H1 (cell line): Measurements from ENCODE around the gene TTLL1. TPM values are rescaled to one million over a fixed set of nuclear protein-coding genes. Genes with fewer than 3 reads are reported as not detected.

Experiments
- CTCF ChIA-PET: fragments of 300-600 bp; sonication (Branson Sonifier 250); formaldehyde crosslinking; loops from one replicate; lab custom pipeline; 2021; ENCODE audit not compliant: partially characterized antibody; lab: Charles Lee
- POLR2A ChIA-PET: fragments of 300-600 bp; sonication (Branson Sonifier 250); formaldehyde crosslinking; loops from one replicate; lab custom pipeline; 2021; ENCODE audit warnings: inconsistent platforms; ENCODE audit not compliant: partially characterized antibody; lab: Charles Lee
- DNase-seq, 2 experiments: peaks; one replicate each; pipeline versions ENCODE4 v3.0.0 to v3.0.0-alpha.2; 2010 to 2022; ENCODE audit warnings: low spot score in 2 of 2, low read depth in 1 of 2, mixed read lengths in 1 of 2
- FAIRE-seq: peaks from 2 replicates; lab custom pipeline; 2011; peaks lifted over from hg19 to GRCh38; lab: Jason Lieb, UNC
- H2AFZ ChIP-seq: 2 replicates; pipeline ENCODE4 v1.8.1; 2012; ENCODE audit warnings: low read length, inconsistent platforms
- H2AK5ac ChIP-seq: 2 replicates; pipeline ENCODE4 v1.6.1; 2013; ENCODE audit warnings: low read depth, low read length
- H2BK120ac ChIP-seq: replicated peaks from 2 replicates; pipeline ENCODE3; 2013; ENCODE audit warnings: low read depth, low read length, inconsistent platforms
- H2BK12ac ChIP-seq: 2 replicates; pipeline ENCODE4 v1.6.1; 2013; ENCODE audit warnings: low read depth, low read length
- H2BK15ac ChIP-seq: 2 replicates; pipeline ENCODE4 v1.6.1; 2013; ENCODE audit warnings: low read length
- H2BK20ac ChIP-seq: 2 replicates; pipeline ENCODE4 v1.6.1; 2013; ENCODE audit warnings: low read length
- H2BK5ac ChIP-seq: 2 replicates; pipeline ENCODE4 v1.6.1; 2013; ENCODE audit warnings: low read depth, low read length
- H3K14ac ChIP-seq: 2 replicates; pipeline ENCODE4 v1.6.1; 2013; ENCODE audit warnings: inconsistent platforms; ENCODE audit not compliant: insufficient read length
- H3K18ac ChIP-seq: 2 replicates; pipeline ENCODE4 v1.6.1; 2013; ENCODE audit warnings: low read length; ENCODE audit errors: extremely low read depth
- H3K23ac ChIP-seq: 2 replicates; pipeline ENCODE4 v1.6.1; 2013; ENCODE audit warnings: inconsistent platforms; ENCODE audit not compliant: insufficient read length
- H3K23me2 ChIP-seq: 2 replicates; pipeline ENCODE4 v1.6.1; 2013; ENCODE audit warnings: low read depth, low read length
- H3K27ac ChIP-seq: 2 replicates; pipeline ENCODE4 v1.6.1; 2011; ENCODE audit warnings: low read depth, low read length, inconsistent platforms
- H3K27me3 ChIP-seq, 4 experiments: replicated peaks in 1 of 4; 1 replicate in 1 of 4; 2 replicates in 3 of 4; pipeline versions ENCODE4 v1.6.1 to v1.8.1; 2011 to 2013; ENCODE audit warnings: low read length in 3 of 4, mild to moderate bottlenecking in 3 of 4, inconsistent platforms in 2 of 4, mixed read lengths in 2 of 4, moderate library complexity in 1 of 4; ENCODE audit not compliant: control insufficient read depth in 3 of 4, insufficient read depth in 3 of 4; ENCODE audit errors: extremely low read depth in 1 of 4
- H3K36me3 ChIP-seq, 4 experiments: 2 replicates each; pipeline versions ENCODE4 v1.6.1 to v1.8.1; 2011 to 2013; ENCODE audit warnings: mild to moderate bottlenecking in 4 of 4, low read length in 3 of 4, moderate library complexity in 2 of 4, control low read depth in 1 of 4, inconsistent platforms in 1 of 4; ENCODE audit not compliant: insufficient read depth in 4 of 4, control insufficient read depth in 2 of 4
- H3K4ac ChIP-seq: replicated peaks from 2 replicates; pipeline ENCODE3; 2013; ENCODE audit warnings: low read length, low read depth, mixed read lengths, inconsistent platforms; ENCODE audit not compliant: insufficient read length
- H3K4me1 ChIP-seq, 4 experiments: replicated peaks in 1 of 4; 1 replicate in 1 of 4; 2 replicates in 3 of 4; pipeline versions ENCODE4 v1.6.1 to v1.8.1; 2011 to 2013; ENCODE audit warnings: low read length in 3 of 4, inconsistent platforms in 2 of 4, mixed read lengths in 1 of 4; ENCODE audit not compliant: insufficient read depth in 4 of 4, control insufficient read depth in 3 of 4
- H3K4me2 ChIP-seq, 2 experiments: 2 replicates each; pipeline versions ENCODE4 v1.6.1 to v1.8.1; 2011 to 2013; ENCODE audit warnings: low read depth in 2 of 2, low read length in 2 of 2, control low read depth in 1 of 2, inconsistent platforms in 1 of 2, mild to moderate bottlenecking in 1 of 2; ENCODE audit not compliant: insufficient read depth in 1 of 2
- H3K4me3 ChIP-seq, 4 experiments: fragments of 200-600, 300-600 bp in 1 of 4; sonication (generic), shearing (Covaris generic), sonication (Bioruptor Twin) in 1 of 4; 2 replicates each; pipeline versions ENCODE4 v1.5.1 to v1.8.1; 2011 to 2016; ENCODE audit warnings: low read length in 4 of 4, low read depth in 3 of 4, control low read depth in 2 of 4, inconsistent platforms in 2 of 4, mild to moderate bottlenecking in 2 of 4, mixed read lengths in 1 of 4, moderate library complexity in 1 of 4; ENCODE audit not compliant: insufficient read depth in 2 of 4; ENCODE audit errors: extremely low read depth in 1 of 4
- H3K56ac ChIP-seq: replicated peaks from 2 replicates; pipeline ENCODE3; 2013; ENCODE audit warnings: low read depth, mild to moderate bottlenecking, mixed read lengths, low read length, inconsistent platforms; ENCODE audit not compliant: insufficient read length
- H3K79me1 ChIP-seq: 2 replicates; pipeline ENCODE4 v1.6.1; 2013; ENCODE audit warnings: low read depth, low read length, control low read depth
- H3K79me2 ChIP-seq, 2 experiments: 2 replicates each; pipeline versions ENCODE4 v1.6.1 to v1.8.1; 2012 to 2013; ENCODE audit warnings: low read length in 2 of 2, mild to moderate bottlenecking in 2 of 2, inconsistent platforms in 1 of 2; ENCODE audit not compliant: insufficient read depth in 2 of 2, control insufficient read depth in 1 of 2
- H3K9ac ChIP-seq, 4 experiments: replicated peaks in 1 of 4; 1 replicate in 1 of 4; 2 replicates in 3 of 4; pipeline versions ENCODE4 v1.6.1 to v1.8.1; 2011 to 2013; ENCODE audit warnings: low read depth in 3 of 4, low read length in 3 of 4, control low read depth in 2 of 4, mild to moderate bottlenecking in 2 of 4, moderate library complexity in 2 of 4, inconsistent platforms in 1 of 4; ENCODE audit errors: extremely low read depth in 1 of 4
- H3K9me3 ChIP-seq, 2 experiments: 2 replicates each; pipeline versions ENCODE4 v1.6.1 to v1.8.1; 2012 to 2013; ENCODE audit warnings: mild to moderate bottlenecking in 2 of 2, moderate library complexity in 2 of 2, control low read depth in 1 of 2, inconsistent platforms in 1 of 2, low read depth in 1 of 2, low read length in 1 of 2, mixed read lengths in 1 of 2; ENCODE audit not compliant: insufficient read depth in 2 of 2
- H4K20me1 ChIP-seq, 2 experiments: replicated peaks in 1 of 2; 2 replicates each; pipeline versions ENCODE3 to v1.8.1; 2011 to 2013; ENCODE audit warnings: inconsistent platforms in 2 of 2, low read length in 2 of 2, mild to moderate bottlenecking in 1 of 2; ENCODE audit not compliant: insufficient read depth in 2 of 2, control insufficient read depth in 1 of 2
- H4K5ac ChIP-seq: 2 replicates; pipeline ENCODE4 v1.6.1; 2013; ENCODE audit warnings: low read length, low read depth, mixed read lengths, inconsistent platforms; ENCODE audit not compliant: insufficient read length
- H4K8ac ChIP-seq: 2 replicates; pipeline ENCODE4 v1.8.0; 2013; ENCODE audit warnings: mild to moderate bottlenecking, moderate library complexity, low read length, inconsistent platforms; ENCODE audit not compliant: insufficient read depth; ENCODE audit errors: extremely low read depth
- H4K91ac ChIP-seq: replicated peaks from 2 replicates; pipeline ENCODE3; 2013; ENCODE audit warnings: low read length, mixed read lengths, inconsistent platforms; ENCODE audit not compliant: insufficient read length
- BACH1 ChIP-seq: IDR thresholded peaks from 2 replicates; pipeline ENCODE4 v1.6.1; 2012; ENCODE audit warnings: low read length, improper control_type of control experiment
- CHD2 ChIP-seq: IDR thresholded peaks from 2 replicates; pipeline ENCODE4 v1.6.1; 2012; ENCODE audit warnings: low read length, improper control_type of control experiment
- KDM5A ChIP-seq: fragments of 200-600 bp; IDR thresholded peaks from 2 replicates; pipeline ENCODE4 v1.7.1; 2012; ENCODE audit warnings: mild to moderate bottlenecking, low read length, inconsistent platforms, mixed read lengths
- PHF8 ChIP-seq: fragments of 200-600 bp; sonication (generic); conservative IDR thresholded peaks from 2 replicates; pipeline ENCODE4 v1.7.1; 2012; ENCODE audit warnings: low read depth, mild to moderate bottlenecking, inconsistent platforms, low read length, moderate library complexity
- POLR2A ChIP-seq, 2 experiments: IDR thresholded peaks; 1 replicate in 1 of 2; 2 replicates in 1 of 2; pipeline ENCODE4 v1.6.1; 2011; ENCODE audit warnings: low read depth in 2 of 2, low read length in 2 of 2, mild to moderate bottlenecking in 2 of 2; ENCODE audit errors: control extremely low read depth in 1 of 2
- SP4 ChIP-seq: IDR thresholded peaks from 2 replicates; pipeline ENCODE4 v1.6.1; 2012; ENCODE audit warnings: low read length, inconsistent platforms
- TAF7 ChIP-seq: optimal IDR thresholded peaks from 2 replicates; pipeline ENCODE3; 2011; ENCODE audit warnings: low read depth, mild to moderate bottlenecking, inconsistent platforms, low read length, moderate library complexity, borderline replicate concordance
- WGBS, 2 experiments: shearing (Covaris generic) in 1 of 2; methylation state at CpG; one replicate each; pipeline versions ENCODE4 v1.1.6 to v1.1.7; 2013 to 2015; ENCODE audit warnings: low lambda C conversion rate in 2 of 2, mixed read lengths in 2 of 2, inconsistent platforms in 1 of 2, low coverage in 1 of 2, missing lambda C conversion rate in 1 of 2; ENCODE audit not compliant: insufficient replicate concordance in 2 of 2, insufficient coverage in 1 of 2, insufficient read length in 1 of 2; ENCODE audit errors: extremely low coverage in 1 of 2, missing lambda C conversion rate in 1 of 2; 5-methylcytosine and 5-hydroxymethylcytosine counted together
- polyA plus RNA-seq, 7 experiments: library from polyadenylated mRNA; depleted of rRNA in 3 of 7; stranded (reverse) in 5 of 7; unstranded in 2 of 7; fragments of >200 nt in 5 of 7; fragments of 200-250 nt in 2 of 7; gene quantifications; 1 replicate in 5 of 7; 2 replicates in 1 of 7; 4 replicates in 1 of 7; pipeline versions ENCODE4 v1.2.1 to v1.2.3, GENCODE V29; 2011 to 2013; ENCODE audit warnings: missing spikeins in 2 of 7, mixed read lengths in 2 of 7
- total RNA-seq: library from RNA; stranded (reverse); fragmentation: NEBNext Ultra II Directional; extraction: Animal tissue kit (Norgen Biotek cat#: 25700); gene quantifications from 2 replicates; pipeline ENCODE4 v1.2.1, GENCODE V29; 2021

TTLL1 gene
- total and polyA plus RNA-seq, 2 of the 8 experiments (the other 6 are each of a cell fraction or from before 2014, with no cell fraction given): 5.0 to 13.8 TPM

DNA sequence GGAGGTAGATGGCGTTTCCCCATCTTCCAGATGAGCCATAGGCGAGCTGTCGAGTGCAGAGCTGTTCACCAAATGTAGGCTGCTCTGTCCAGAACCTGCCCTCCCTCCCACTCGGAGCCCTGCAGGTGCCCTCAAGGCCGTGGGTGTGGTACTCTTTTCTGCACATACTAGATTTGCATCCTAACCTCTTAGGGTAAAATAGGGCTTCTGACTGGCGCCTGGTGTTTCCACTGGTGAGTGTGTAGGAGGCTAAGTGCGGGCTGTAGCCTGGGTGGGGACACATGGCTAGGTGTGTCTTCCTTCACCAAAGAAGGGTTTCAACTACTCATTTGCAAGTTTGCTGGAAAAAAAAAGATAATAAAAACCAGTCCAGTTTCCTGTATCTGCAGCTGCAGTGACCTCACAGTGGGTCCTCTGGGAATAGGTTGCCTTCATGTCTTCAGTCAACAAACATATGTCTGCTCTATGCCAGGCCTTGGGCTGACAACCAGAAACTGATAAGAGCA, 29.8 kb upstream of the TTLL1 start:
- Histone ChIP-seq H3K4me1 (peaks cover 0 to 10% (median 3%) of the 10 kb centered on the region in 4 experiments; a peak in 4 of 7 replicates), H3K79me2 (no peaks in the 10 kb centered on the region), H3K4me2 (no peak overlapping the region), H3K27me3 (peaks cover 0 to under 1% (median 0%) of the 10 kb centered on the region in 4 experiments; a peak in 3 of 7 replicates), H2BK5ac (no peak overlapping the region), H2AK5ac (no peak overlapping the region), H3K4ac (no peak overlapping the region), H3K18ac (no peak overlapping the region), H3K9ac (no peak overlapping the region), H3K56ac (no peak overlapping the region), H3K27ac (no peak overlapping the region), H4K8ac (no peak overlapping the region), H2AFZ (no peak overlapping the region), H4K5ac (no peak overlapping the region), H3K4me3 (no peak overlapping the region), H2BK20ac (no peak overlapping the region), H2BK15ac (no peak overlapping the region), H3K36me3 (no peaks in the 10 kb centered on the region), H3K23ac (no peak overlapping the region), H2BK120ac (no peak overlapping the region), H4K91ac (no peak overlapping the region), H3K9me3 (no peaks in the 10 kb centered on the region), H3K79me1 (no peaks in the 10 kb centered on the region; the same call in 1 of the 2 replicates), H2BK12ac (0 out of 2 replicates have a peak overlapping the region, but pooled peaks have one; percentile 3), H4K20me1 (peaks cover 0 to 4% of the 10 kb centered on the region in 2 experiments), H3K14ac (no peak overlapping the region), H3K23me2 (no peaks in the 10 kb centered on the region)
- no peak for TF ChIP-seq CHD2
- no peak for TF ChIP-seq PHF8
- no peak for TF ChIP-seq SP4
- TF ChIP-seq KDM5A: no peak
- no peak for TF ChIP-seq POLR2A (IDR thresholded peaks at IDR 0.05; ENCODE audit: control extremely low read depth in 1 of 2, low read depth in 2 of 2, low read length in 2 of 2)
- TF ChIP-seq BACH1: no peak
- no peak for TF ChIP-seq TAF7
- WGBS, 2 experiments: 85% methylated on average over 7 of the region's 7 CpGs; no CpG with 5 or more reads in 1 of the 2 experiments
- DNase-seq (no peak), FAIRE-seq (no peak)
- POLR2A ChIA-PET: no interaction called here
- CTCF ChIA-PET: no interaction called here
